Measurements from ENCODE around the gene SYK.

- TF ChIP-seq POLR2AphosphoS5 (IDR thresholded peaks at IDR 0.05; ENCODE audit: low read depth, low read length) (no peak), REST (IDR thresholded peaks at IDR 0.05; ENCODE audit: insufficient read depth in 1 of 2, low read depth in 2 of 2, low read length in 2 of 2) (no peak)
These were observed 100.3 kb downstream of the SYK start for GRCh38 chr9:90901933-90902332.

Measured in PFSK-1 (cell line).